ENCODE results near the gene MCRIP2.
A peak's percentile ranks its signal among the peaks of the same experiment; 100 is the strongest.

Gene MCRIP2

GRCh38 chr16:685967-686366 lies 44.3 kb downstream of the MCRIP2 start:
- TF ChIP-seq CTCF (IDR thresholded peaks at IDR 0.05), result peak; percentile 90
- TF ChIP-seq ZFX (IDR thresholded peaks at IDR 0.05; ENCODE audit: borderline replicate concordance), result no peak
- H3K27ac ChIP-seq, result peak overlapping the region; percentile 98

- peak overlapping the region; percentile 98 for H3K27ac ChIP-seq
- TF ChIP-seq ZFX (IDR thresholded peaks at IDR 0.05; ENCODE audit: borderline replicate concordance) (no peak), CTCF (IDR thresholded peaks at IDR 0.05) (no peak)
Measured at GRCh38 chr16:686459-687260, 45.0 kb downstream of the MCRIP2 start.

GRCh38 chr16:687499-687898 lies 45.9 kb downstream of the MCRIP2 start:
- TF ChIP-seq ZFX (IDR thresholded peaks at IDR 0.05; ENCODE audit: borderline replicate concordance) (no peak), CTCF (IDR thresholded peaks at IDR 0.05) (no peak)
- H3K27ac ChIP-seq, result peak overlapping the region; percentile 98; the same call in 1 of the 2 replicates

GRCh38 chr16:689175-689897 lies 47.7 kb downstream of the MCRIP2 start:
- TF ChIP-seq CTCF (IDR thresholded peaks at IDR 0.05) (no peak), ZFX (IDR thresholded peaks at IDR 0.05; ENCODE audit: borderline replicate concordance) (no peak)
- H3K27ac ChIP-seq, result peak overlapping the region; percentile 98

- H3K27ac ChIP-seq, result peak overlapping the region; percentile 98
Measured at GRCh38 chr16:691242-691641, 49.6 kb downstream of the MCRIP2 start.

GRCh38 chr16:692356-693108 lies 50.9 kb downstream of the MCRIP2 start:
- H3K27ac ChIP-seq, result peak overlapping the region; percentile 98
- TF ChIP-seq ZFX (IDR thresholded peaks at IDR 0.05; ENCODE audit: borderline replicate concordance), result no peak
- TF ChIP-seq CTCF (IDR thresholded peaks at IDR 0.05), result no peak

GRCh38 chr16:693364-693763 lies 51.7 kb downstream of the MCRIP2 start:
- TF ChIP-seq CTCF (IDR thresholded peaks at IDR 0.05), result no peak
- no peak for TF ChIP-seq ZFX (IDR thresholded peaks at IDR 0.05; ENCODE audit: borderline replicate concordance)
- peak overlapping the region; percentile 98 for H3K27ac ChIP-seq

Data from 22Rv1 (cell line).